PC-9 (cell line): ENCODE results near the gene PCDHB2.

Experiments
- CTCF ChIP-seq: fragments of 200-600 bp; sonication (generic); conservative IDR thresholded peaks from 2 replicates; pipeline ENCODE4 v1.6.1; 2017; ENCODE audit warnings: mixed run types, antibody characterized with exemption, mild to moderate bottlenecking, moderate library complexity
- EZH2 ChIP-seq: fragments of 200-600 bp; sonication (generic); IDR thresholded peaks from 2 replicates; pipeline ENCODE4 v1.8.0; 2017; ENCODE audit warnings: antibody characterized with exemption, low read depth

- TF ChIP-seq CTCF: peak; percentile 32; the same call in 1 of the 2 replicates
- no peak for TF ChIP-seq EZH2
Measured at GRCh38 chr5:141135030-141135717, 40.8 kb downstream of the PCDHB2 start, which contains the start of gene PCDHB5.
